Pancreas (tissue), 10 donors: ENCODE measurements around the gene PPY. TPM values are rescaled to one million over a fixed set of nuclear protein-coding genes. Genes with fewer than 3 reads are reported as not detected.

Source experiments
- ATAC-seq, 4 donors: fragments of 200-7000 bp; cut with Tn5 transposase; one replicate each; pipeline versions ENCODE4 v1.8.0 to v1.9.1; 2020; ENCODE audit warnings: mild to moderate bottlenecking in 4 of 4, moderate library complexity in 4 of 4
- DNase-seq, 6 donors: peaks; one replicate each; pipeline ENCODE4 v3.0.0-alpha.2; 2020
- FAIRE-seq: peaks from 2 replicates; lab custom pipeline; 2012; peaks lifted over from hg19 to GRCh38; lab: Jason Lieb, UNC
- H3K27ac ChIP-seq, 4 donors: fragments of 200-600 bp; sonication (generic); 1 replicate in 3 of 4; 2 replicates in 1 of 4; pipeline versions ENCODE4 v1.5.0 to v1.8.0; 2020
- H3K27me3 ChIP-seq, 4 donors: fragments of 200-600 bp; one replicate each; pipeline ENCODE4 v1.8.0; 2021
- H3K36me3 ChIP-seq, 3 donors: fragments of 200-600 bp; sonication (generic) in 1 of 3; one replicate each; pipeline versions ENCODE4 v1.5.0 to v1.8.0; 2020 to 2021
- H3K4me1 ChIP-seq, 3 donors: fragments of 200-600 bp; one replicate each; pipeline ENCODE4 v1.8.0; 2021
- H3K4me3 ChIP-seq, 4 donors: fragments of 200-600 bp; sonication (generic) in 2 of 4; one replicate each; pipeline versions ENCODE4 v1.5.0 to v1.8.0; 2020 to 2021
- H3K9me3 ChIP-seq, 4 donors: fragments of 200-600 bp; one replicate each; pipeline ENCODE4 v1.8.0; 2021
- WGBS, 2 donors: extraction: QIAGEN DNeasy Blood & Tissue Kit; methylation state at CpG; one replicate each; pipeline ENCODE4 v1.1.7; 2013; 5-methylcytosine and 5-hydroxymethylcytosine counted together
- intact Hi-C, 3 donors: fragments of 100-400 bp; cut with DNase I; formaldehyde crosslinking; loops; one replicate each; pipeline versions ENCODE4 v1.11.1 to v1.14.2; 2022
- polyA plus RNA-seq, 2 donors: library from polyadenylated mRNA; stranded (reverse); fragments of 200-250 nt; gene quantifications; one replicate each; pipeline ENCODE4 v1.2.3, GENCODE V29; 2013
- total RNA-seq, 6 donors: library from RNA; stranded (reverse); fragmentation: NEBNext Ultra II Directional in 4 of 6; extraction: Animal tissue kit (Norgen Biotek cat#: 25700) in 4 of 6; gene quantifications; one replicate each; pipeline versions ENCODE4 v1.2.1 to v1.2.4, GENCODE V29; 2021 to 2023
- TF ChIP-seq, protein P1 (sequence below), 4 donors: fragments of 200-600 bp; sonication (generic) in 3 of 4; IDR thresholded peaks; one replicate each; pipeline versions ENCODE4 v1.5.0 to v1.8.0; 2021; ENCODE audit warnings: antibody characterized with exemption in 4 of 4
- donor health status: healthy with polysubstance abuse.
- donor health status: DM: no; HTN: no; CAD: no; lungs with moderate emphysema.
- donor health status: DM: no; HTN: no; CAD: no.
- donor health status: control.
- donor health status: control.
- donor health status: Bipolar disorder and iron deficiency.
- donor health status: DM: yes; HTN: yes; CAD: no.
- donor health status: DM: no; HTN: no; CAD: no.
- donor health status: DM: no; HTN: no; CAD: no.
- donor health status: DM: yes; HTN: yes; CAD: no.

Gene PPY
- total and polyA plus RNA-seq, 8 donors: 7.2 to 392 (median 35.7) TPM

DNA sequence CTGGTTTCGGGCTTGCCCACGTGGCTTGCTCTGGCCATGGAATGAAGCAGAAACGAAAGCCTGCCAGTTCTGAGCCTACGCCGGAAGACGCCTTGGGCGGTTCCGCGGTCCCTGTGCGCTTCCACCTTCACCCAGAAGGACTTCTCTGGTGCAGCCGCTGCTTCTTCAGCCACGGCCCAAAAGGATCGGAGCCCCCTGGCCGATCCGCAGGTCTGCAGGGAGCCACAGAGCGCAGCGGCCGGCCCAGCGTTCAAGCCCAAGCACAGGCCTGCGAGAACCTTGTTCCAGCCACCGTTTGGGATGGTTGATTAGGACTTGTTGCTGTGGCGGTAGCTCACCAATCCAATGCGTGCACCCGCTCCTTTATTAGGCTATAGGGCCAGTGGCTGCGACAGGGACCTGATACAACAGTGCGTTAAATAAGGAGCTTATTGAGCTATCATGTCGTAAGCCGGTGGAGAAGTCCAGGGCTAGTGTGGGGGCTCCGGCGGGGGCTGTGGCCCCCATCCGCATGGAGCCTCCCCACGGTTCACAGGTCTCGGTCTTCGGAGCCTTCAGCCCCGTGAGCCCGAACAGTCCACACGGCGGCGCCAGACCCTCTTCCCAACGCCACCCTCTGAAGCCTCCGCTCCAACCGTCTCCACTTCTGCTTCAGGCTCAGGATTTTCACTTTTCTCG, 24.8 kb downstream of the PPY start:
- DNase-seq: no peak
- peak in 3 of 4 donors; percentile 72 to 84 (median 73) for ATAC-seq
- Histone ChIP-seq H3K4me3 (peak overlapping the region in 1 of 4 donors; percentile 29), H3K4me1 (no peaks in the 10 kb centered on the region), H3K36me3 (no peaks in the 10 kb centered on the region), H3K27me3 (no peaks in the 10 kb centered on the region), H3K27ac (no peak overlapping the region), H3K9me3 (no peaks in the 10 kb centered on the region)
- TF ChIP-seq, protein P1, sequence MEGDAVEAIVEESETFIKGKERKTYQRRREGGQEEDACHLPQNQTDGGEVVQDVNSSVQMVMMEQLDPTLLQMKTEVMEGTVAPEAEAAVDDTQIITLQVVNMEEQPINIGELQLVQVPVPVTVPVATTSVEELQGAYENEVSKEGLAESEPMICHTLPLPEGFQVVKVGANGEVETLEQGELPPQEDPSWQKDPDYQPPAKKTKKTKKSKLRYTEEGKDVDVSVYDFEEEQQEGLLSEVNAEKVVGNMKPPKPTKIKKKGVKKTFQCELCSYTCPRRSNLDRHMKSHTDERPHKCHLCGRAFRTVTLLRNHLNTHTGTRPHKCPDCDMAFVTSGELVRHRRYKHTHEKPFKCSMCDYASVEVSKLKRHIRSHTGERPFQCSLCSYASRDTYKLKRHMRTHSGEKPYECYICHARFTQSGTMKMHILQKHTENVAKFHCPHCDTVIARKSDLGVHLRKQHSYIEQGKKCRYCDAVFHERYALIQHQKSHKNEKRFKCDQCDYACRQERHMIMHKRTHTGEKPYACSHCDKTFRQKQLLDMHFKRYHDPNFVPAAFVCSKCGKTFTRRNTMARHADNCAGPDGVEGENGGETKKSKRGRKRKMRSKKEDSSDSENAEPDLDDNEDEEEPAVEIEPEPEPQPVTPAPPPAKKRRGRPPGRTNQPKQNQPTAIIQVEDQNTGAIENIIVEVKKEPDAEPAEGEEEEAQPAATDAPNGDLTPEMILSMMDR (IDR thresholded peaks at IDR 0.05): no peak
- 54 to 58% methylated on average over 43 of the region's 43 CpGs for WGBS, 2 donors
- intact Hi-C loops: no loop called here
- no peak for FAIRE-seq

DNA sequence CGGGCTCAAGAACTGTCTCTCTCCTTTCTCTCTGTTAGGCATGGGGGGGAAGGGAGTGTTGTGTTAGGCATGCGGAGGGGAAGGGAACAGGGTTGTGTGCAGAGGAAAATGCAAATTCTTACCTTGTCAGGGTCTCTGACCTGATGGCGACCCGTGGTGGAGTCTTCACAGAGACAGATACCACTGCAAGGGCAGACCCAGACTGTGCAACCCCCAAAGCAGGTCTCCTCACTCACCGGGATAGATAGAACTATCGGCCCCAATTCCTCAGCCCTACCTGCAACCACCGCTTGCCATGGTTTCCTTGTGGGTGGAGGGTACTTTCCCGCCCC, 25.3 kb downstream of the PPY start:
- no peaks in the 10 kb centered on the region for H3K9me3 ChIP-seq
- no peak overlapping the region for H3K4me3 ChIP-seq

DNA sequence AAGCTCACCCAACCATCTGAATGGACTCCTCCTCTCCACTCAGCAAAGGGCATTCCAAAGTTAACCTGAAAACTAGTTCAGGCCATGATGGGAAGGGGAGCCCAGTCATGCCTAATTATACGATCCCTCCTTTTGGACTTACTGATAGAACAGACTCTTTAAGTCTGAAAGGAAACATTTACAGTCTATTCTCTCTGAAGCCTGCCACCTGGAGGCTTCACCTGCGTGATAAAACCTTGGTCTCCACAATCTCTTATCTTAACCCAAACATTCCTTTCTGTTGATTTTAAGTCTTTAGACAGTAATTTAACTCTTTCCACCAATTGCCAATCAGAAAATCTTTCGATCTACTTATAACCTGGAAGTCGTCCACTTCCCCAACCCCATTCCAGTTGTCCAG, 25.9 kb downstream of the PPY start:
- H3K4me3 ChIP-seq: no peak overlapping the region
- ATAC-seq (no peak), FAIRE-seq (no peak), DNase-seq (no peak)
- H3K36me3 ChIP-seq: no peaks in the 10 kb centered on the region
- WGBS, 2 donors: 24 to 34% methylated on average over 4 of the region's 4 CpGs
- no peaks in the 10 kb centered on the region for H3K27me3 ChIP-seq
- intact Hi-C loops: no loop called here
- H3K9me3 ChIP-seq: no peaks in the 10 kb centered on the region
- H3K27ac ChIP-seq: no peak overlapping the region
- TF ChIP-seq, protein P1 (IDR thresholded peaks at IDR 0.05): no peak
- no peaks in the 10 kb centered on the region for H3K4me1 ChIP-seq

More for the DNA sequence above, 25.3 kb downstream of the PPY start:
- WGBS, 2 donors: 82 to 84% methylated on average over 8 of the region's 8 CpGs
- no peak for FAIRE-seq
- H3K27me3 ChIP-seq: no peaks in the 10 kb centered on the region
- DNase-seq: no peak
- TF ChIP-seq, protein P1 (IDR thresholded peaks at IDR 0.05): no peak
- intact Hi-C loops: no loop called here
- no peaks in the 10 kb centered on the region for H3K36me3 ChIP-seq
- H3K27ac ChIP-seq: no peak overlapping the region
- H3K4me1 ChIP-seq: no peaks in the 10 kb centered on the region
- ATAC-seq: peak in 1 of 4 donors; percentile 8

DNA sequence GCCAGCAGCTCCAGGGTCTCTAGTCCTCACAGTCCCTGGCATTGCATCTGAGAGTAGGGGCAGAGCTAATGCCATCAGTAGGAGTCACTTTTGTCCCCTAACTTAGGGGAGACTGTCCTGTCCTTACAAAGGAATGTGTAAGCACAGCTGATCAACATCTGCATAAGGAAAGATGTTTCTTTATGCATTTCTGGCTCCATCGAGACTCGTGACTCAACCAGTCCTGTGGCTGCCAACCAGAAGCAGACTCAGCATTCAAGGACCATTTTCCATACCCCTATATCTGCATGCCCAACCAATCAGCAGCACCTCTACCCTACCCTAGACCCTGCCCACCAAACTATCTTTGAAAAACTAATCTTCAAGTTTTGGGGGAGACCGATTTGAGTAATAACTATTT, 26.7 kb downstream of the PPY start:
- H3K4me1 ChIP-seq: no peaks in the 10 kb centered on the region
- DNase-seq (no peak), FAIRE-seq (no peak), ATAC-seq (no peak)
- intact Hi-C loops: no loop called here
- 84 to 86% methylated on average over 3 of the region's 3 CpGs for WGBS, 2 donors
- H3K4me3 ChIP-seq: no peak overlapping the region
- H3K27me3 ChIP-seq: no peaks in the 10 kb centered on the region
- H3K36me3 ChIP-seq: no peaks in the 10 kb centered on the region
- no peaks in the 10 kb centered on the region for H3K9me3 ChIP-seq
- TF ChIP-seq, protein P1 (IDR thresholded peaks at IDR 0.05): no peak
- H3K27ac ChIP-seq: no peak overlapping the region

DNA sequence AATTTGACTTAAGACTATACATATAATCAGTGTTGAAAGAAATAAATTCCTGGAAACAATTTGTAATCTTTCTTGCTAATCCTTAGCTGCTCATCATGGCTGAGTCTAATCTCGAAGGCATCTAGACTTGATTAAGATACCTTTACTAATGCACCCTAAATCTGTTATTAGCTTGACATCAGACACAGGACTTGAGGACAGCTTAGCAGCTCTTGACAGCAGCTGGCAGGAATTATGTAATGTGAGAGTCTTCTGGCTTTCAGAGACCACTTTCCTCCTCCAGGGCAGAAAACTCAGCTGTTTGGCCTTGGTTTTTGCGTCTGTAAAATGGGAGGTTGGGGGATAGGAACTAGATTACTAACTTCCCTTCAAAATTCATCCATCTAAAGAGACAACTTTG, 27.8 kb downstream of the PPY start:
- intact Hi-C loops: no loop called here
- TF ChIP-seq, protein P1 (IDR thresholded peaks at IDR 0.05): no peak
- Histone ChIP-seq H3K27ac (no peak overlapping the region), H3K4me1 (no peaks in the 10 kb centered on the region), H3K9me3 (no peaks in the 10 kb centered on the region), H3K27me3 (no peaks in the 10 kb centered on the region), H3K4me3 (no peak overlapping the region), H3K36me3 (no peaks in the 10 kb centered on the region)
- 58 to 63% methylated on average over 2 of the region's 2 CpGs for WGBS, 2 donors
- ATAC-seq (no peak), FAIRE-seq (no peak), DNase-seq (no peak)
